ENCODE measurements around the gene IER5L. TPM values are rescaled to one million over a fixed set of nuclear protein-coding genes. Genes with fewer than 3 reads are reported as not detected.

The IER5L gene
- total RNA-seq, 6 experiments from 2014 or later = 28.5 to 45.1 (median 42.2) TPM

GRCh38 chr9:129181246-129181645 lies 3.2 kb upstream of the IER5L start:
- no peak for TF ChIP-seq CTCF (IDR thresholded peaks at IDR 0.05)
- Mint-ChIP-seq H3K27me3 (ENCODE audit: insufficient read depth) (peaks cover 8% of the 10 kb centered on the region), H3K27ac (no peak overlapping the region), H3K4me1 (ENCODE audit: low read depth) (peaks cover 11% of the 10 kb centered on the region), H3K36me3 (ENCODE audit: low read depth) (peaks cover 5% of the 10 kb centered on the region; the same call in 1 of the 2 replicates), H3K9me3 (no peaks in the 10 kb centered on the region), H3K4me3 (no peak overlapping the region)
- DNase-seq = no peak

- peaks cover 12% of the 10 kb centered on the region for H3K27me3 Mint-ChIP-seq (ENCODE audit: insufficient read depth)
- no peak for TF ChIP-seq CTCF (IDR thresholded peaks at IDR 0.05)
- H3K36me3 Mint-ChIP-seq (ENCODE audit: low read depth) = peaks cover 10% of the 10 kb centered on the region; the same call in 1 of the 2 replicates
- H3K4me3 Mint-ChIP-seq = peak overlapping the region; percentile 51; the same call in 1 of the 2 replicates
- peaks cover 6% of the 10 kb centered on the region for H3K4me1 Mint-ChIP-seq (ENCODE audit: low read depth)
- no peaks in the 10 kb centered on the region for H3K9me3 Mint-ChIP-seq
- no peak for DNase-seq
- no peak overlapping the region for H3K27ac Mint-ChIP-seq
Observed at GRCh38 chr9:129178568-129179382, 714 bp upstream of the IER5L start.

GRCh38 chr9:129177443-129177790 lies 644 bp downstream of the IER5L start:
- TF ChIP-seq CTCF (IDR thresholded peaks at IDR 0.05) = no peak
- H3K27me3 Mint-ChIP-seq (ENCODE audit: insufficient read depth) = peaks cover 12% of the 10 kb centered on the region
- peak overlapping the region; percentile 96 for H3K4me3 Mint-ChIP-seq
- peak overlapping the region; percentile 89; the same call in 1 of the 2 replicates for H3K27ac Mint-ChIP-seq
- peaks cover 10% of the 10 kb centered on the region; the same call in 1 of the 2 replicates for H3K36me3 Mint-ChIP-seq (ENCODE audit: low read depth)
- H3K9me3 Mint-ChIP-seq = no peaks in the 10 kb centered on the region
- DNase-seq = peak; percentile 14
- H3K4me1 Mint-ChIP-seq (ENCODE audit: low read depth) = peaks cover 19% of the 10 kb centered on the region

- H3K27ac Mint-ChIP-seq = peak overlapping the region; percentile 99
- peaks cover 10% of the 10 kb centered on the region; the same call in 1 of the 2 replicates for H3K36me3 Mint-ChIP-seq (ENCODE audit: low read depth)
- peak overlapping the region; percentile 94 for H3K4me3 Mint-ChIP-seq
- H3K27me3 Mint-ChIP-seq (ENCODE audit: insufficient read depth) = peaks cover 12% of the 10 kb centered on the region
- H3K9me3 Mint-ChIP-seq = no peaks in the 10 kb centered on the region
- peak; percentile 26 for DNase-seq
- no peak for TF ChIP-seq CTCF (IDR thresholded peaks at IDR 0.05)
- peaks cover 25% of the 10 kb centered on the region for H3K4me1 Mint-ChIP-seq (ENCODE audit: low read depth)
Observed at GRCh38 chr9:129176701-129177442, 1.2 kb downstream of the IER5L start.

DNA sequence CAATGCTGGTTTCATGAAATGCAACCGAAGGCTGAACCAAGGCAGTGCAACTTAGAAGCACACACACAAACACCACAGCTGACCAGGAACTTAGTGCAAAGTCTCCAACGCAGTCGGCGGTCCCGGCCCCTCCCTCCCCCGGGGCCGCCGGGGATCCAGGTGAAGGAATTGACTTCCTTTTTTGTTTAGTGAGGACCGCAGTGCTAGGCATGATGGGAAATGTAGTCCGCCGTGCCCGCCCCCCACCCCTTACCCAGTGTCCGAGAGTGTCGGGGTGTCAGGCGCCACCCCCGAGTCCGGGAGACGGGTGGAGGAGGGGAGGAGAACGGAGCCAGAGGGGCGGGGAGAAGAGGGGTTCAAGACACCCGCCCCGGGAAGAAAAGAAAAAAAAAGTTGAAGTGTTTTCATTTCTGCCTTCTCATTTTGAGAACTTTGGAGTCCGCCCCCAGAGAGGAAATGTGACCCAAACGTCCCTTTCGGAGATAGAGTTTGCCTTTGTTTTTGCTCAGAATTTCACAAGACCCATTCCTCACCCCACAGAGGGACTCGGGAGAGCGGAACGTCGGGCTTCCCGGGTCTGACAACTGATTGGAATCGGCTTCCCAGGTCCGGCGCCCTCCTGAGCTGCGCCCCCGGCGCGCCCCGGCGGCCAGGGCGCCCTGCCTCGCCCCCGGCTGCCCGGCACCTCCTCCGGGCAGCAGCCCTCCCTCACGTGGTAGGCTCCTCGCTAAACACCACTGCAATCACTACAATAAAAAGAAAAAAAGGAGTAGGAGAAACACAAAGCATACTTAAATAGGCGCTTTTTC lies 2.0 kb downstream of the IER5L start:
- H3K4me3 Mint-ChIP-seq = peak overlapping the region; percentile 94
- peak; percentile 79 for DNase-seq
- H3K4me1 Mint-ChIP-seq (ENCODE audit: low read depth) = peaks cover 26% of the 10 kb centered on the region
- peak overlapping the region; percentile 99 for H3K27ac Mint-ChIP-seq
- peaks cover 12% of the 10 kb centered on the region for H3K27me3 Mint-ChIP-seq (ENCODE audit: insufficient read depth)
- peaks cover 10% of the 10 kb centered on the region; the same call in 1 of the 2 replicates for H3K36me3 Mint-ChIP-seq (ENCODE audit: low read depth)
- no peaks in the 10 kb centered on the region for H3K9me3 Mint-ChIP-seq
- no peak for TF ChIP-seq CTCF (IDR thresholded peaks at IDR 0.05)
